Endometrium (tissue), 2 donors: ENCODE measurements around the gene PEX16.

ENCODE experiments used
- FAIRE-seq: peaks from 2 replicates; lab custom pipeline; 2012; peaks lifted over from hg19 to GRCh38; lab: Jason Lieb, UNC
- donor health status: control.
- donor health status: control.

Gene PEX16

GRCh38 chr11:45897556-45897955, 20.1 kb downstream of the PEX16 start:
- FAIRE-seq, result no peak

- no peak for FAIRE-seq
Observed at GRCh38 chr11:45896422-45896984, 21.2 kb downstream of the PEX16 start.

GRCh38 chr11:45895553-45896259, 22.0 kb downstream of the PEX16 start:
- no peak for FAIRE-seq

DNA sequence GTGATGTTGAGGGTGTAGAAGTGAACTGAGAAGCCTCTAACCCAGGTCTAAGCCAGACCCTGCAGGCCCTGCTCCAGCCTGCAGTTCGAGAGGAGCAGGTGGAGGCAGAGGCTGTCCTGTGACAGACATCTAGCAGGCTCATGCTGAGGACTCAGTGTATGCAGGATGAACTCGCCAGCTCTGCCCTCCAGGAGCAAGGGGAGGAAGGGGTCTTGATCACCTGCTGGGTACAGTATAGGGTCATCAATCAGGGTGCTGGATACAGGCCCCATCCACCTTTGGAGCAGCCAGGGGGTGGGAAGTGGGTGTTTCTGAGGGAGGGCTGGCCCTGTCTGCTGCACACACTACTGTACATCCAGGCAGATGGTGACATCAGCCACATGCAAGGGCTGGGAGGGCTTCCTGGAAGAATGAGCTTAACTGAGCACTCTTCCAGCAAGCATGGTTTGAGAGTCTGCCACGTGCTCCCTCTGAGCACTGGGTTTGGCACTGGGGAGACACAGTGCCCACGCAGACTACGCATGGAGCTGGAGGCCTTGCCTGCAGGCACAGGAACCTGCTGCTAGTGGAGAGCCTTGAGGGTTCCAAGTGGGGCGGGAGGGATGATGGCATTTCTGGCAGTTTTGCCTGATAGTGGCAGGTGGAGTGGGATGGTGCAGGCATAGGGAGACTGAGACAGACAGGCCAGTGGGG, 23.0 kb downstream of the PEX16 start:
- no peak for FAIRE-seq

GRCh38 chr11:45892856-45893255, 24.8 kb downstream of the PEX16 start:
- FAIRE-seq, result no peak

- no peak for FAIRE-seq
Observed at GRCh38 chr11:45890886-45891550, 26.7 kb downstream of the PEX16 start.

DNA sequence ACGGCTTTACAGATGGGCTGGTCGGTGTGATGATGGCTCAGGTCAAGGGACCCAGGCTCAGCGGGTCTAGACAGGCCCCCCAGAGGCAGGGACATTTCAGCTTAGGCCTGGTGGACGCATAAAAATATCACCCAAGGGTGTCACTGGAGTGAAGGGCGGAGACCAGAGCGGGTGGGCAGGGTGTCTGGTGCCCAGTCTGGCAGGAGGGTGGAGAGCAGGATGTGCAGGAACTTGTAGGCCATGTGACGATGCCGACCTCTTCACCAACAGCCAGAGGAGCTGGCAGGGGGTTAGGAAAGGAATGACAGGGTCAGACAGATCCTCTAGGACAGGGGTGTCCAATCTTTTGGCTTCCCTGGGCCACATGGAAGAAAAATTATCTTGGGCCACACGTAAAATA, 27.7 kb downstream of the PEX16 start:
- FAIRE-seq, result no peak

DNA sequence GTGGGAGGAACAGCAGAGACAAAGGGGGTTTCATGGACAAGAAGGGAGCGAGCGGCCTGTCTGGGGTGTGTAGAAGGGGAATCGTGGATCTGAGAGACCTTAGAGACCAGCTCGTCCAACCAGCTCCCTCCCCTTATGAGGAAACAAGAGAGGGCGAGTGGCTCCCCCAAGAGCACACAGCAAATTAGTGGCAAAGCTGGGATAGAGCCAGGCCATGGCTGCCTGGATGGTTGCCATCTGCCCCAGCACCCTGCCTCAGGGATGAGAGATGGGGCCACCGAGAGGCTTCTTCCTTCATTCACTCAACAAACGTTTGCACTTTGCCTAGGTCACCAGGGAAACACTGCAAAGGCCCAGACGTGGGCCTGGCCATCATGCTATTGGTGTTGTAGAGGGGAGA, 28.1 kb downstream of the PEX16 start:
- no peak for FAIRE-seq

- FAIRE-seq, result no peak
Observed at GRCh38 chr11:45887587-45887986, 30.1 kb downstream of the PEX16 start.

GRCh38 chr11:45886816-45887520, 30.7 kb downstream of the PEX16 start:
- no peak for FAIRE-seq

- FAIRE-seq, result no peak
Observed at GRCh38 chr11:45885921-45886721, 31.6 kb downstream of the PEX16 start.

DNA sequence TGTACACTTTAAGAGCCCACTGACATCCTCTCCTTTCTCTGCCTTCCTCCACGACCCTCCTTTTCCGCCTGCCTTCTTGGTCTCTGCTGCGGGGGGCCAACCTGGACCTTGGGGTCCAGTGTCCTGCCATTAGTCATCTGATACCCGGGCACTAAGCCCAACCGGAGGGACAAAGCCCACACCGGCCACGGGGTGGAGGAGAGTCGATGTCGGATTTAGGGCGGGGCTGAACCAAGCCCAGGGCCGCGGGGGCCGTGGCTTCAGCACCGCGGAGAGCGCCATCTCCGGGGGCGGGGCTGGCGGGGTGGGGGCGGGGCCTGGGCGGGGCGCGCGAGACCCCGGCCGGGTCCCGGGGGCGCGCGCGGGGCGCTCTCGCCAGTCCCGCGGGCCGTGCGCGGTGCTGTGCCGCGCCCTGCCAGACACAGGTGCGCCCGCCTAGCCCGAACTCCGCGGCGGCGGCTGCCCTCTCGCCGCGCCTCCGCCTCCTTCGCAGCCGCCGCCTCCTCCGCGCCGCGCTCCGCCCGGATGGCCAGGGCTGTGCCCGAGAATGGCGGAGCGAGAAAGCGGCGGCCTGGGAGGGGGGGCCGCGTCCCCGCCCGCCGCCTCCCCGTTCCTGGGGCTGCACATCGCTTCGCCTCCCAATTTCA, 32.3 kb downstream of the PEX16 start, which contains the start of gene MAPK8IP1:
Gene MAPK8IP1, plus strand, starts transcription at position 378 of the 647 bp plus-strand sequence. Its CDS starts 170 bp downstream, at position 548.
- FAIRE-seq, result no peak

- no peak for FAIRE-seq
Observed at GRCh38 chr11:45884596-45885185, 33.0 kb downstream of the PEX16 start.

DNA sequence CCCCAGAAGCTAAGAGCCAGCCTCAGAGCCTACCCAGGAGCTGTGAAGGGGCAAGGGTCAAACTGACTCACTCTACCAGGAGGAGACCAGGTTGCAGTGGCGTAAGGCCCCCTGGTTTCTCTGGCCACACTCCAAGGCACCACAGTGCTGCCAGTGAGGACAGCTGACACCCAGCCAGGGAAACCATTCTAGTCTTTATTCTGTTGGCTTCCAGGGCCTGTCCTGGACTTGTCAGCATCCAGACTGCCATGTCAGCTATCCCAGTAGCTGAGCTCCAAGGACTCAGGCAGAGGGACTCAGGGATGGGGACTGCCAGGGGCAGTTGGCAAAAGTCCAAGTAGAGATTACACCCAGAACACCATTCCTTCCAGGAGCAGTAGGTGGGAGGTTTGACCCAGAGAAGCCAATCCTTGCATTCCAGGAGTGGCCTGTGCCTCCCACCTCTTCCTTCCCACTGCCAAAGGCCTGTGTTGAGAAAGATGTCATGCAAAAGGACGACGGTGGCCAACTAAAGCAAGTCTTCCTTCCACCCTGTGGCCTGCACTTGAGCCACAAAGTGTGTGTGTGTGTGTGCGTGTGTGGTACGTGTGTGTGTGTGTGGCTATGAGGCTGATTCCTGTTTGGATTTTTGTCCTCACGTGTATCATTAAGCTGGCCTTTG, 35.8 kb downstream of the PEX16 start:
- FAIRE-seq, result no peak

DNA sequence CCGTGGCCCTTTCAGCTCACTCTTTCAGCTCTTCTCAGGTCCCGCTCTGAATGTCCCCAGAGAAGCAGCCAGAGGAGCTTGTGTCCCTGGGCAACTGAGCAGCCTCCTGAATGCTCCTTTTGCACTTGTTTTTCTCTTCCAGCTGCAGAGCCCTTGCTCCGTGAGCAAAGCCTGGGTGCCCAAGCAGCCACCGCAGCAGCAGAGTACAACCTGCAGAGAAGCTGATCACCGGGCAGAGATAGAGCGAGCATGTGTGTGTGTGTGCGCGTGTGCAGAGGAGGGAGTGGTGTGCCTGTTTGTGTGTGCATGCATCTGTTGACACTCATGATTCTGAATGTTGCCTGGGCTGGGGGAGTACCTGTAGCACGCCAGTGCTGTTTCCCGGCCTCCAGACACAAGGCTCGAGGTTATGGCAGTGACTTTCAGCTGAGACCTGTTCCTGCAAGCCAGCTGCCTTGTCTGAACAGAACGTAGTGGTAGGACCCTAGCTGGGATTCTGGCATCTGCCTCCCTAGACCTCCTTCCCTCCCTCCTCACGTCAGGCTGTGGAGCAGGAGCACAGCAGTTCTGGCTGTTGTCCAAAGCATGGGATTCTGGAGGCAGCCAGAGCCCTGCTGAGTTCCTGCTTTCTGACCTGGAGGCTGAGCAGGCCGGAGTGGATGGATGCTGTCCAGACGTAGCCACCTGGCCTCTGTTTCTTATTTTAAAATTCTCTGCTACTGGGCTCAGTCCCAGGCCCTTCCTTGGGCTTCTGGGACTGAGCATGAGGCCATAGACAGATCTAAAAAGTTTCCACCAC, 36.7 kb downstream of the PEX16 start:
- no peak for FAIRE-seq

- FAIRE-seq, result no peak
Observed at GRCh38 chr11:45879803-45880686, 37.6 kb downstream of the PEX16 start.

DNA sequence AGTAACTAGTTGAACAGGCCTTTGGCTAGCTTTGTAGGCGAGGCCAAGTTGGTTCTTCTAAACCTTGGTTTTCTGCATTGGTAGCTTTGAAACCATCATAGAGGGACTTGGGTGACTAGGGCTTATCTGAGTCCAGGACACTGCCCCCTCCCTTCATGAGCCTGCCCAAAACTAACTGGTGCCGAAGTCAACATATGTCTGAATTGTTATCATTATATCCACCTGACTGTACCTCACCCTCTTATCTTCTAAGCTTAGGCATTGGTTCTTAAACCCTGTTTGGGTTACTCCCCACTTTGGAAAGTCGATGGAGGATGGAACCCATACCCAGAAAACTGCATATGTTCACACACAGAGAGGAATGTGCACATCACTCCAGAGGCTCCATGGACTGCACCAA, 39.8 kb downstream of the PEX16 start:
- no peak for FAIRE-seq

GRCh38 chr11:45877221-45877620, 40.5 kb downstream of the PEX16 start:
- FAIRE-seq, result no peak
